HG03565 (cell line): ENCODE data around the gene TGFB1.
"Not testable (repeated sequence)": the region's sequence is repeated elsewhere in the genome, so short reads cannot be mapped to it uniquely, and the experiment has no call there.

Experiments used
- ATAC-seq: cut with Tn5 transposase; IDR thresholded peaks from one replicate; pipeline ENCODE4 v1.9.1; 2021; ENCODE audit warnings: mild to moderate bottlenecking, moderate library complexity; ENCODE audit not compliant: unreplicated experiment

TGFB1 gene

DNA sequence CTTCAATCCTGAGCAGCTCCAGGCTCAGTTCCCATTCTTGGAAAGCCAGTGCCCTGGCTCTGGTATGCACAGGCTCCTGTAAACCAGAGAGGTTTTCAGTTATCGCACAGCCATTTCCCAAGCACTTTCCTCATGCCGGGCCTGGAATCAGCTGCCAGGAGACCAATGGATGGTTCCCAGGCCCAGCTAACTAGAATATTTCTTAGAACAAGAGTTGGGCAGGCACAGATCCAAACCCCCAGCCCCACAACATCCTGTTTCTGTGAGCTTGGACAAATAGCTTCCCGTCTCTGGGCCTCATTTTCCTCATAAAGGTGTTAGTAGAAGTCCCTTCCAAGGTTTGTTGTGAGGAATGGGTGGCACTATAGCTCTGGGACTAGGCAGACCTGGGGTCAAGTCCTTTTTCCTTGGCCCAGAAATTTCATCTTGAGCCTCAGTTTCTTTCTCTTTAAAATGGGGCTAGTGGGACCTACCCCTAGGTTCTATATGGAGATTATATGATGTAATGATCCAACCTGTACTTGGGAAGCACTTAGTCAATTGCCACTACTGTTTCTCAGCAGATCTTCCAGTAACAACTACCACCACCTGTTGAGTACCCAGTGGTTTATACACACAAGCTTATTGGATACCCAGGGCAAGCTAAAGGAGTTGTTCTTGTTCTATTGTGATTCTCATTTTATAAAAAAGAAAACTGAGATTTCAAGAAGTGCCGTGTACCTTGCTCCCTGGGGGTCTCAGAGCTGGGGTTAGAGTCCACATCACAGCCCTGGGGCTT lies 48.8 kb downstream of the TGFB1 start:
- ATAC-seq = no peak

DNA sequence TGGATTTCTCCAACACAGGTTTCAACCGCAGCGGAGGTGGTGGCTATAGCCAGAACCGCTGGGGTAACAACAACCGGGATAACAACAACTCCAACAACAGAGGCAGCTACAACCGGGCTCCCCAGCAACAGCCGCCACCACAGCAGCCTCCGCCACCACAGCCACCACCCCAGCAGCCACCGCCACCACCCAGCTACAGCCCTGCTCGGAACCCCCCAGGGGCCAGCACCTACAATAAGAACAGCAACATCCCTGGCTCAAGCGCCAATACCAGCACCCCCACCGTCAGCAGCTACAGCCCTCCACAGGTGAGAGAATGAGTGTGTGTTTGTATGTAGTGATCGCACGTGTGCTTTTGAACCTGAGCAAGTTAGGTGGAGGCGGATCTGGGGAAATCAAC lies 49.8 kb downstream of the TGFB1 start:
- no peak for ATAC-seq

DNA sequence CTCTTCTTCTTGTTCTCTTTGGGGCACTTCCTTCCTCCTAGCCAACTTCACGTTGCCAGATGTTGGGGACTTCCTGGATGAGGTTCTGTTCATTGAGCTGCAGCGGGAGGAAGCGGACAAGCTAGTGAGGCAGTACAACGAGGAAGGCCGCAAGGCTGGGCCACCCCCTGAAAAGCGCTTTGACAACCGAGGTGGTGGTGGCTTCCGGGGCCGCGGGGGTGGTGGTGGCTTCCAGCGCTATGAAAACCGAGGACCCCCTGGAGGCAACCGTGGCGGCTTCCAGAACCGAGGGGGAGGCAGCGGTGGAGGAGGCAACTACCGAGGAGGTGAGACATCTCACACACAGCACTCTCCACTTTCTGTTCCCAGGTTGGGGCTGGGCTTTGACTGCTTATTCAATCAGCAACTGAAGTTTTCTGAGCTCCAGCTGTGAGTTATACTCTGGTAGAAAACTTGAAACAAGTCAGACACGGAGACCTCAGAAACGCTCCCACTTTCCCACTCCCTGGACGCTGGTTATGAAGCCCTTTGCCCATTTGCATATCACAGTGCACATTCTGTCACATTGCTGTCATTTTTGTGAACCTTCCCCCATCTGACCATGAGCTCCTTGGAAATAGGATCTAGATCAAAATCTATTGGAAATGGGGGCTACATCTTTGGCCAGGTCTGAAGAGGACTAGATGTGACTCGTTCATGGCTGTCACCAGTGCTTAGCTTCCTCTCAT lies 50.9 kb downstream of the TGFB1 start:
- no peak for ATAC-seq

DNA sequence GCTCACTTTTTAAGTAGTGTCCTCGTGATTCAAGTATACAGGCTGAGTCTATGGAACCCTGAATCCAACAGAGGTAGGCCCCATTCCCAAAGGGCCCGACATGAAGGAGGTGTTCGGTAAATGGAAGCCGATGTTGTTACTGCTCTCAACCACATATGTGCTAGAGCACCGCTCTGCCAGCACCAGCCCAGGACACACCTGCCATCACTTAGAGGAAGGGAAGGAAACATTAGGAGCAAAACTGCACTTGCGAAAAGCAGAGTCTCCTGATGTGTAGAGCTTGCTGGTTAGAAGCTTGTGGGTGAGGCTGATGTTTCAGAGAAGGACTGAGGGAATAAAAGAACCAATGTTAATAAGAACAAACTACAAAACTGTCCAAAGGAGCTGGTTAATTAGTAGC lies 53.2 kb downstream of the TGFB1 start:
- ATAC-seq = no peak

DNA sequence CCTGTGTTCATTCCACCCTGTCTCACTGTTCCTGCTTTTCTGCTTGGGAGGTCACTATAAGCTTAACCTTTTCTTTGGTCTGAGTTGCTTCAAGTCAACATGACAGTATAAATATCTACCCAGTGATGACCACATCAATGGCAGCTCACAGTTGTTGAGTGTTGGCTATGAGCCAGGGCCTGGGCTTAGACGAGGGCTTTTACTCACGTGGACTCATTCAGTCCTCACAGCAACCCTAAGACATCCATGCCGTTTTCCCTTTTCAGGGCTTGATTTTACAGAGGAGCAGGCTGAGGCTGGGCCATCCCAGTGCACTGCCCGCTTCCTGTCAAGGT lies 54.0 kb downstream of the TGFB1 start:
- ATAC-seq = no peak

DNA sequence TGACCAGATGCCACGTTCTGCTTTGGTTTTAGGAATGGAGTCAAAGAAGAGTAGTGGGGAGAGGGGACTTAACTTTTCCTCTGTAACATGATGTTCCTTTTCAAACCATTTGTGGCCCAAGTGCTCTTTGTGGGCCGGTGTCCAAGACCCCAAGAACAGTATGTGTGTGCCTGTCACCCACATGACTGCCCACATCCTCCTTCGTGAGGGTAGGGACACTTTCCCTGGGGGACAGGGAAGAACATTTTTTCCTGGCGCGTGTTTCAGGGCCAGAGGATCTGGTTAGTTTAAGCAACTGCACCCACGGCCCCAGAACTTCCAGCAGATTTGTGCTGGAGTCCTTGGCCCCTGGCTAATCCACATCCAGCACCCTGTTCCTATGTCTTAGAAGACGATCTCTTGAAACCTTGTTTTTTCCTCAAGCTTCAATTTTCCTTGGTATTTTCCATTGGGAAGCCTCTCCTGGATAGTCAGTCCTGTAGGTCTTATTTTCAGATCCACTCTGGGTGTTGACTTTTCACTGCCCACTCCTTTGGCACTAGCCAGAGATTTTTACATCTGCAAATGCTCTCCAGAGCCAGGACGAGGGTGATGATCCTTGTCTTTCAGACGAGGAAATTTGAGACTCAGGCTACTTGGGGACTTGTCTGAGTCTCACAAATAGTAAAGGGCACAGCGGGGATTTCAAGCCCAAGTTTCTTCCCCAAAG lies 54.5 kb downstream of the TGFB1 start:
- ATAC-seq = no peak

DNA sequence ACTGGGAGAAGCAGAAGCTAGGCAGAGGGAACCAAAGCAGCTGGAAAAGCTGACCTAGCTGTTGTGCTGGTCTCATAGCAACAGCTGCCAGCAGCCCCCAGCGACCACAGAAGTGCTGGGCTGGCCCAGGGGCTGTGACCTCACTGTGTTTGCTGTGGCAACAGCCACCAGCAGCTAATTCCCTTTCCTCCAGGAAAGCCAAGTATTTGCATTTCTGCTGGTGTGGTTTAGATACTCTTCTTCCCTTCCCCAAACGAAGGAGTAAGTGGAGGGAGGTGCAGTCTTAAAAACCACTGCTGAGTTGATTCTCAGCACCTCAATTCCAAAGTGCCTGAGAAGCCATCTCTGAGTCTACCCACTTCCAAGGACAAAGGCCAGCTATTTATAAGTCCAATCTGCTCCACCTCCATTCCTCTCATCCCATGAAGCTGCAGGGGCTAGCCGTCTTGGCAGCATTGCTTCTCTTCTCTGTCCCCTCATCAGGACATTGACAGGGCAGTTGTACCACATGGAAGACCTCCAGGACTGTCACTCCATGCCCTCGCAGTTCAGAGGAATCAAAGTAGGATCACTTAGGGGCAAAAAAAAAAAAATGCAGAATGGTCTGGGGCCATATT lies 55.3 kb downstream of the TGFB1 start:
- ATAC-seq = no peak

DNA sequence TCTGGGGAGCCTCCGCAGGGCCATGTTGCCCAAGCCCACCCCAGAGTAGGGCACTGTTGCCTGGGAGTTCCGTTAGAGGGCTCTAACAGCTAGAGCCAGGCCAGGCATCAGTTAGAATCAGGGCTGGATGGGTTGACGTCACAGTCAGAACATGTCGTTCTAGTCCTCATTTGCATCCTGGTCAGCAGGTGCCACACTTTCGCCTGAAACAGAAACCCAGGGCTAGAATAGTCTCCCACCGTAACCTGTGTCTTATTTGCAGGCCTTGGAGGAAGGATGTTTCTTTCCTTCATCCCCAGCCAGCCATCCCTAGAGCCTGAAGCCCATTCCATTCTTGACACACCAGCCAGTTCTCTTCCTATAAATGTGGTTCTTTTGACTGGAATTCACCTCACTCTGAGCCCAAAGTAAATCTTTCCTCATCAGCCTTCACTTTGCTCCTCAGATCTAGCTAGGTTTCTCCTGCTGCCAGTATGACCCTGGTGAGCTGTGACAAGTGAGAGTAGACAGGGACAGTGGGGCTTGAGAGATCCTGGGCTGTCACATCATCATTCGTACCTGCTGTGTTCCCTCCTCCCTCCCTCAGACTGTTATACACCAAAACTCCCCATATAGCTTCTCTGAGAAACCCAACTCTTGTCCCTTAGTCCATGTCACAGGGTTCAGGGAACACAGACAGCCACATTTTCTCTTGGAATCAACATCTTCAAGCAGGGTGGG lies 55.9 kb downstream of the TGFB1 start:
- ATAC-seq = peak; percentile 50

DNA sequence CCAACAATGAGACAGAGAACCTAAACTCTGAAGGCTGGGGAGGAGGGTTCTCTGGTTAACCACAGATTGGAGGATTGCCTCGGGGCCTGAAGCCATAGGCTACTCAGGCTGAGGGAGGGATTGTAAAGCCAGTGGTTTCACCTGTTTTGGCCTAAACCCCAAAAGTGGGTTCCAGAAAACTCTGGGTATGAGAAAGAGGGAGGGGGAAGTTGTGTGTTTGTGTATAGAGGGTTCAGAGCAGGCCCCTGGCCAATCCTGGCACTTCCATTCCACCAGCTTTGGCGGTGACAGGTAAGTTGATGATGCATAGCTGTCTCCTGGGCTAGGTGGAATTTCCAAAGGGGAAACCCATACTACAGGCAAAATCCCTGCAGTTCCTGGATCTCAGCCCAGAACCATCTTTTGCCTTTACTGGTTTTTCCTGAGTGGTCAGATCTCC lies 57.3 kb downstream of the TGFB1 start:
- no peak for ATAC-seq

DNA sequence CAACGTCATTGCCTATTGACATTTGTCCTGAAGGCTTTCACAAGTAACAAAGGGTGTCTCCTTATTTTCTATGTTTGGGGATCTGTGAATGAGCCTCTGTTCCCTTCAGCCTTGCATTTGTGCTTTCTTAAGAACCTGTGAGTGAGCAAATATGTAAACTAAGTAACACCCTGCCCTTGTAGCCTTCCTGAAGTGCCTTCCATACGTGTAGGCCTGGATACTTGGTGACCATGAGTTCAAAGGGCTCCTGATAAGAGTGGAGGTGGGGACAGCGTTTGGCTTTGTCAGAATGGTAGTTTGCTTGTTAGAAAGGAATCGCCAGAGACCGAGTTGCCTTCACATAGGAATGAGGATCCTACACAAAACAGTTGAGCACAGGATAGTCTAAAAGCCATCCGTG lies 58.2 kb downstream of the TGFB1 start:
- no peak for ATAC-seq

DNA sequence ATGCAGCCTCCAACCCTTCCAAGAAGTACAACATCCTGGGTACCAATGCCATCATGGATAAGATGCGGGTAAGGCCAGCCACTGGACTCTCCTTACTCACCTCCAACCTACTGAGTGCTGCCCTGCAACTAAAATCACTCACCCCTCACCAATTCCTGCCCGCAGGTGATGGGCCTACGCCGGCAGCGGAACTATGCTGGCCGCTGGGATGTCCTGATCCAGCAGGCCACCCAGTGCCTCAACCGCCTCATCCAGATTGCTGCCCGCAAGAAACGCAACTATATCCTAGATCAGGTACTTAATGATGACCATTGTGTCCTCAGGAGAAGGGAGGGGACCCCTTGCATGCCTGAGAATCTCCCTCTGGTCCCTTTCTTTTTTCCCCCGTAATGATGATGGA lies 59.3 kb downstream of the TGFB1 start:
- no peak for ATAC-seq

DNA sequence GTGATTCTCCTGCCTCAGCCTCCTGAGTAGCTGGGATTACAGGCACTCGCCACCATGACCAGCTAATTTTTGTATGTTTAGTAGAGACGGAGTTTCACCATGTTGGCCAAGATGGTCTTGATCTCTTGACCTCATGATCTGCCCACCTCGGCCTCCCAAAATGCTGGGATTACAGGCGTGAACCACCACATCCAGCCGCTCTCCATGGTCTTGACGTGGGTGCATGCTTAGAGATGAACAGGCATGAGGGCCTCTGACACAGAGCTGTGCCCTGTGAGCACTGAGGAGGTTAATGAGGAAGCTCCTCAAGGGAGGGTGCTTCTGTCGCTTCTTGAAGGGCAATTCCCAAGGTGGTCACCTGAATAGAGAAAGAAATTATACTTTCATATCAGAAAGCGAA lies 63.9 kb downstream of the TGFB1 start:
- ATAC-seq = not testable (repeated sequence)

DNA sequence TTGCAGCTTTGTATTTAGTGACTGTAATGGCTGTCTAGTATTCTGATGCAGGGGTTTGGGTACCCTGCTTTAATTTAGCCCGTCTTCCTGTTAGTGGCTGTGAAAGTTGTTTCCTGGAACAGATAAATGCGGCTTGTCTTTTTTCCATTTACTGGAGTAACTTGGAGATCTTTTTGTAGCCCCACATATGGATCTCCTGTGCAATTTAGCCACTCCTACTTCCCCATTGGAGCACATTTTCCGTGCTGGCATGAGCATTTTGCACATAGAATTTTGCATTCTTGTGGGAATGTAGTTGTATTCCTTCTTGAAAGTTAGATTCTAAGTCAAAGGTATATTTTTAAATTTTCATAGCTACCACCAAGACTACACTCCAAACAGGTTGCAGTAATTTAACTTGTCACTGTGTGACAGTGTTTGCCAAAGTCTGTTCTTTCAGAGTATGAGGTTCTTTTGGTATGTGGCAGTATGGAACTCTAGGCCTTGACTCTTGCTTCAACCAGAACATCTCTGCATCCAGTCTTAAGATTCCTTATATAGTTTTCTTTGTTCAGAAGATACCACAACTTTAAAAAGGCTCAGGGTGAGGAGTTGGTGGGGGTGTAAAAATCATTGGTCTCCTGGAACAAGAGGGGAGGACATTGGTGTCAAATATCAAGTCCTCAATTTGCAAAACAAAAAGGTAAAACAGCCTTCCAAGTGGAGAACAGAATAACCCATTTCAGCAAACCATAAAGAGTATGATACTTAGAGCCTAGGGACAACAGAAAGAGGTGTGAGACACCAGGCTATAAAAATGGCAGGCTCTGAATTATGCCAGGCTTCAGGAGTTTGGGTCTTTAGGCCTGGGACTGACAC lies 64.8 kb downstream of the TGFB1 start:
- no peak for ATAC-seq
